ENCODE data around the gene GRIN1.
A peak's percentile ranks its signal among the peaks of the same experiment; 100 is the strongest.

The GRIN1 gene

DNA sequence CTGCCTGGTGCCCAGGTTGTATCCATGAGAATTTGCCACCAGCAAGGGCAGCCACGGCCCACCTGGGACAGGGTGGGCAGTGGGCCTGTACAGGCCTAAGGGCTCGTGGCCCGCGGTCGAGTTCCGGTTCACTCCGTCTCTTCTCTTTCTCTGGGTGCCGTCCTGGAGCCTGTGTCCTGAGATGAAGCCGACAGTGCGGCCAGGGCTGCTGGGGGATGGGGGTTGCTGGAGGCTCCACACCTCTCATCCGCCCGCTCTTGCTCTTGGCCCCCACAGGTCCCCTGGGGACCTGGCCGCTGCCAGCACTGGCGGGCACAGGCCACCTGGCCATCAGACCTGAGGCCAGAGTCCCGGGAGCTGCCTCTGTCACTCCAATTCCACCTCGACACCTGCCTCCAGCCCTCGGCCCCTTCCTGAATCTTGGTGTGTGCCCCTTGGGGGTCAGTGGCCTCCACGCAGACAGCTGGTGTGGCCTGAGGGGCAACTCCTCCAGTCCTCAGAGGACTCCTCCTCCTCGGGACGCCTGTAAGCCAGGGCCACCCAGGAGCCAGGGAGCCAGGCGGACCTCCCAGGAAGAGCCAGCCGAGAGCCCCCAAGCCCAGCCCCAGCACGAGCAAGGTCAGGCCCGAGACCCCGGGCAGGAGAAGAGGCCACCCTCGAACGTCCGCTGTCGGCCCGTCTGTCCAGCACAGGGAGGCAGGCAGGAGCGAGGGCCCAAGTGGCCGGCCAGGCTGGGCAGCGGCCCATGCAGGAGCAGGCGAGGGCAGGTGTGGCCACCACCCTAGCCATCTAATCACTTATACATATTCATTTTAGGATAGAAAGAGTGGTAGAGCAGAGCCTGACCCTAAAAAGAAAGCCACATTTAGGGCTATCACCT lies 25.7 kb downstream of the GRIN1 start:
- Histone ChIP-seq H3K4me3 (ENCODE audit: low read length) (no peak overlapping the region), H3K9me3 (ENCODE audit: low read length) (no peaks in the 10 kb centered on the region), H2AFZ (ENCODE audit: low read depth, low read length) (no peak overlapping the region), H3K4me1 (ENCODE audit: insufficient read depth, low read length) (peaks cover 38% of the 10 kb centered on the region), H3K27me3 (ENCODE audit: insufficient read depth, low read length) (peaks cover 79% of the 10 kb centered on the region), H3K36me3 (ENCODE audit: insufficient read depth, low read length) (no peaks in the 10 kb centered on the region)

- Histone ChIP-seq H3K9me3 (ENCODE audit: low read length) (no peaks in the 10 kb centered on the region), H3K36me3 (ENCODE audit: insufficient read depth, low read length) (no peaks in the 10 kb centered on the region), H3K4me3 (ENCODE audit: low read length) (no peak overlapping the region), H3K27me3 (ENCODE audit: insufficient read depth, low read length) (peaks cover 80% of the 10 kb centered on the region), H3K4me1 (ENCODE audit: insufficient read depth, low read length) (peaks cover 41% of the 10 kb centered on the region), H2AFZ (ENCODE audit: low read depth, low read length) (no peak overlapping the region)
Measured at GRCh38 chr9:137165250-137165836, 26.4 kb downstream of the GRIN1 start.

DNA sequence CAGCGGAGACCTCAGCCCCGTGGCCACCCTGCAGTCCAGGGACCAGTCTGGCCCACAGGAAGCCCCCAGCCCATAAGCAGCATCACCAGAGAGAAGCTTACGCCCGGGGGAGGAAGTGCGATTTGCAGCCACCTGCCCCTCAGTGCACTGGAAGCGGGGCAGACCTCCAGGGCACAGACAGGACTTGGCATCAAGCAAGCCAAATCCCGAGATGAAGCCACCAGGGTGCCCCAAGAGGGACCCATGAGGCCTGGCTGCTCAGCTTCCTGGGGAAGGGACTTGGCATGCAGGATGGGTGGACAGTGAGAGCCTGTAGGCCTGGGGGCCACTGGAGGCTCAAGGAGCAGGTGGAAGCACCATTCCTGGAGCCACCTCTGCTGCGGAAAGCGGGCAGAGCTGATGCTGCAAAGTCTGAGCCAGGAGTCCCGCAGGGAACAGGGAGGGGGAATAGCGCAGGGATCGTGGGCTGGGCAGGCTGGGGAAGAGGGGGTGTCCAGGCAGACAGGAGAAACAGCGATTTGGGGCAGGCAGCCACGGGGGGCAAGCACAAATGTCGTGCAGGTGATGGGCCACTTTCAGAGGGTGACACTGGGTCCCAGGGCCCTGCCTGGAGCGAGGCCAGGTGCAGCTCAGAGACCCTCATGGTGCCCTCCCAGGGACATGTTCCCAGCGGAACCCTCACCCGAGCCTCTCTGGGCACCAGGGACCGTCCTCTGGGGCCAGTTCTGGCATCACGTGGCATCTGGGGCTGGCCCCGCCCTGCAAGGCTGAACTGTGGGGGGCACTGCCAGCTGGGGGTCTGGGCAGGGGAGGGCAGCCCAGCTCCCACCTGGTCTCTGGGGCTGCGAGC lies 27.7 kb downstream of the GRIN1 start:
- H3K4me1 ChIP-seq (ENCODE audit: insufficient read depth, low read length), result peaks cover 41% of the 10 kb centered on the region
- no peaks in the 10 kb centered on the region for H3K36me3 ChIP-seq (ENCODE audit: insufficient read depth, low read length)
- H3K9me3 ChIP-seq (ENCODE audit: low read length), result no peaks in the 10 kb centered on the region
- H3K27me3 ChIP-seq (ENCODE audit: insufficient read depth, low read length), result peaks cover 84% of the 10 kb centered on the region
- H2AFZ ChIP-seq (ENCODE audit: low read depth, low read length), result no peak overlapping the region
- H3K4me3 ChIP-seq (ENCODE audit: low read length), result no peak overlapping the region

DNA sequence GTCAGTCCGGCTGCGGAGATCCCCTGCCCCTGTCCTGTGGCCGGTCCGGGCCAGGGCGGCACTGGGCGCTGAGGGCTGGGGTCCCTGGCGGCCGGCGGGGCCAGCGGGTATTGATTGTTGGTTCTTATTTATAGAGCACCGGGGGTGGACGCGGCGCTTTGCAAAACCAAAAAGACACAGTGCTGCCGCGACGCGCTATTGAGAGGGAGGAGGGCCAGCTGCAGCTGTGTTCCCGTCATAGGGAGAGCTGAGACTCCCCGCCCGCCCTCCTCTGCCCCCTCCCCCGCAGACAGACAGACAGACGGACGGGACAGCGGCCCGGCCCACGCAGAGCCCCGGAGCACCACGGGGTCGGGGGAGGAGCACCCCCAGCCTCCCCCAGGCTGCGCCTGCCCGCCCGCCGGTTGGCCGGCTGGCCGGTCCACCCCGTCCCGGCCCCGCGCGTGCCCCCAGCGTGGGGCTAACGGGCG lies 28.4 kb downstream of the GRIN1 start:
- no peaks in the 10 kb centered on the region for H3K36me3 ChIP-seq (ENCODE audit: insufficient read depth, low read length)
- peaks cover 83% of the 10 kb centered on the region for H3K27me3 ChIP-seq (ENCODE audit: insufficient read depth, low read length)
- H3K4me1 ChIP-seq (ENCODE audit: insufficient read depth, low read length), result peaks cover 41% of the 10 kb centered on the region
- no peak overlapping the region for H2AFZ ChIP-seq (ENCODE audit: low read depth, low read length)
- no peaks in the 10 kb centered on the region for H3K9me3 ChIP-seq (ENCODE audit: low read length)
- H3K4me3 ChIP-seq (ENCODE audit: low read length), result peak overlapping the region; percentile 49

GRCh38 chr9:137167747-137168572 lies 29.0 kb downstream of the GRIN1 start:
- Histone ChIP-seq H3K4me3 (ENCODE audit: low read length) (peak overlapping the region; percentile 49), H3K27me3 (ENCODE audit: insufficient read depth, low read length) (peaks cover 78% of the 10 kb centered on the region), H3K9me3 (ENCODE audit: low read length) (no peaks in the 10 kb centered on the region), H3K4me1 (ENCODE audit: insufficient read depth, low read length) (peaks cover 38% of the 10 kb centered on the region), H2AFZ (ENCODE audit: low read depth, low read length) (no peak overlapping the region), H3K36me3 (ENCODE audit: insufficient read depth, low read length) (no peaks in the 10 kb centered on the region)

DNA sequence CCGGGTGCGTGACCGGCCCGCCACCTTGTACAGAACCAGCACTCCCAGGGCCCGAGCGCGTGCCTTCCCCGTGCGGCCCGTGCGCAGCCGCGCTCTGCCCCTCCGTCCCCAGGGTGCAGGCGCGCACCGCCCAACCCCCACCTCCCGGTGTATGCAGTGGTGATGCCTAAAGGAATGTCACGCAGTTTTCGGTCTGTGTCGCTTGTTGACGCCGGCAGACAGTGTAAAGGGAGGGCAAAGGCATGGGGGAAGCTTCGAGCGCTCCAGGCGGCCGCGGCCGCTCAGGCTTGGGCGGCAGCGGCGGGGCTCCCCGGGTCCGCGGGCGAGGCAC lies 29.6 kb downstream of the GRIN1 start:
- Histone ChIP-seq H3K9me3 (ENCODE audit: low read length) (no peaks in the 10 kb centered on the region), H3K4me3 (ENCODE audit: low read length) (peak overlapping the region; percentile 49), H2AFZ (ENCODE audit: low read depth, low read length) (peak overlapping the region; percentile 24), H3K27me3 (ENCODE audit: insufficient read depth, low read length) (peaks cover 73% of the 10 kb centered on the region), H3K4me1 (ENCODE audit: insufficient read depth, low read length) (peaks cover 38% of the 10 kb centered on the region), H3K36me3 (ENCODE audit: insufficient read depth, low read length) (no peaks in the 10 kb centered on the region)

DNA sequence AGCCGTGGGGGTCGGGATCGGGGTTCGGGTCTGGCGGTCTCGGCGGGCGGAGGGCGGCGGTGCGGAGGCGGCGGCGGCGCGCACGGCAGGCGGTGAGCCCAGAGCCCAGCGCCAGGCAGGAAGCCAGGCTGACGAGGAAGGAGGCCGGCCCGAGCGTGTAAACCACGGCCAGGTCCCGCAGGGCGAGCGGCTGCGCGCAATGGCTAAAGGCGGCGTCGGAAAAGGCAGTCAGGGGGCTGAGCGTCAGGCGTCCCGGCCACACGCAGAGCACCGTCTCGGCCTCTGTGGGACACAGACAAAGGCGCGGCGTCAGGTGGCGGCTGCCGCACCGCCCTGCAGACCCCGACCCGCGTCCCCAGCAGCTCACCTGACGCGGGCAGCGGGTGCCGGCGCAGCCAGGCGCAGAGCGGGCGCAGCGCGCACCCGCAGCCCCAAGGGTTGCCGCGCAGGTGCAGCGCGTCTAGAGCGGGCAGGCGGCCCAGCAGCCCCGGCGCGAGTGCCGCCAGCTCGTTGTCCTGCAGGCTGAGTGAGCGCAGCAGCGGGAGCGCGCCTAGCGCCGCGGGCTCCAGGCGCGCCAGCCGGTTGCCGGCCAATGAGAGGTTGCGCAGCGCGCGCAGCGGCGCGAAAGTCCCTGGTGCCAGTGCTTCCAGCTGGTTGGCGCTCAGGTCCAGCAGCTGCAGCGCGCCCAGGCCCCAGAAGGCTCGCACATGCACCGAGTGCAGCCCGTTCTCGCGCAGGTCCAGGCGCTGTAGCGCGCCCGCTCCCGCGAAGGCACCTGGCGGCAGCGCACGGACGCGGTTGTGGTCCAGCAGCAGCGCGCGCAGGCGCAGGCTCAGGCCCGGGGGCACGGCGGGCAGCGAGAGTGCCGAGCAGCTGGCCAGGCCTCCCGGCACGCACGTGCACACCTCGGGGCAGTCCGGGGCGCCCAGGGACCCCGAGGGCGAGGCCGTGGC lies 30.2 kb downstream of the GRIN1 start:
- Histone ChIP-seq H3K27me3 (ENCODE audit: insufficient read depth, low read length) (peaks cover 66% of the 10 kb centered on the region), H3K9me3 (ENCODE audit: low read length) (no peaks in the 10 kb centered on the region), H3K4me3 (ENCODE audit: low read length) (peak overlapping the region; percentile 49), H3K4me1 (ENCODE audit: insufficient read depth, low read length) (peaks cover 38% of the 10 kb centered on the region), H3K36me3 (ENCODE audit: insufficient read depth, low read length) (no peaks in the 10 kb centered on the region), H2AFZ (ENCODE audit: low read depth, low read length) (peak overlapping the region; percentile 24)

DNA sequence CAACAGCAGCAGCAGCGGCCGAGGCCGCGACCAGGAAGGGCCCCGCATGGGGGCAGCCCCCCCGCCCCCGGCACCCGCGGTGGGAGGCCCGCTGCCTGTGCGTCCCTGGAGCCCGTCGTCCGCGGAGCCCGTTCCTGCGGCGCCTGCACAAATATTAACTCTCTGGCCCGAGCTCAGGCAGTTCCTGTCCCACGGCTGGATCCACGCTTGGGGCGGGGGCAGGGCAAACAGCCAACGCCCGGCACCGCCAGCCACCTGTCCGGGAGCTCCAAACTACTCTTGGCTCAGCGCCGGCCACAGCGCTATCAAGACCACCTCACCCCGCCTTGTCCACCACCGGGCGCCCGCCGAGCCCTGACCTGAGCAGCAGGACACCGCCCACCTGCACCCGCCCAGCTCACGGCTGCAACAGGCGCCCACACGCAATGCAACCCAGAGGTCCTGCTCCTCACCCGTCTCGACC lies 31.0 kb downstream of the GRIN1 start, which contains the start of gene LRRC26:
Gene LRRC26 (minus strand): TSS at position 156 of the 463 bp plus-strand sequence. CDS start 108 bp downstream, at position 48.
- Histone ChIP-seq H3K27me3 (ENCODE audit: insufficient read depth, low read length) (peaks cover 59% of the 10 kb centered on the region), H3K36me3 (ENCODE audit: insufficient read depth, low read length) (no peaks in the 10 kb centered on the region), H3K4me3 (ENCODE audit: low read length) (peak within 1 kb of the TSS; percentile 49), H2AFZ (ENCODE audit: low read depth, low read length) (peak within 1 kb of the TSS; percentile 24), H3K9me3 (ENCODE audit: low read length) (no peaks in the 10 kb centered on the region), H3K4me1 (ENCODE audit: insufficient read depth, low read length) (peaks cover 33% of the 10 kb centered on the region)

DNA sequence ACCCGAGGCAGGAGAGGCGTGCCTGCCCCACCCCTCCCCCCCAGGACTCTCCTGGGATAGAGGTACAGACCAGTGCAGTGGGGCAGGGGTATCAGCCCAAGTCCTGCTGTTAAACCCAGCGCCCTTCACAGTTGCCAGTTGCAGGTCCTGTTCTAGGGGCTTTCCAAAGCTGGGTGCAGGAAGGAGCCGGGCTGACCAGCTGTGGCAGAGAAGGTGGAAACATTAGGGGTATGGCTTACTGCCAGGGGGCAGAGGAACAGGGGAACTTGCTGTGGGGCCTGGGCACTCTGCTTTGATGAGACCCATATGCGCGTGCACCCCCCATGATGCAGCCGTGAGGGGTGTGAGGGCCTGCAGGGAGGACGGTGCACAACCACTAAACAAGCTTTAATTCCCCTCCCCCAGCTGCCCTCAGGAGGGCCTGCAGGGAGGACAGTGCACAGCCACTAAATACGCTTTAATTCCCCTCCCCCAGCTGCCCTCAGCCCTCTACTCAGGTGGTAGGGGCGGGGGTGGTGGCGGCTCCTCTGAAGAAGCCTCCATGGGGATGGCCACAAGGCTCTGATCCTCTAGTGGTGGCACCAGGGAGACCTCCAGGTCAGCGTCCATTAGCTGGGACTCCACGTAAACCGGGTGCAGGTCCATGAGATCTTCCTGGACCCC lies 31.7 kb downstream of the GRIN1 start:
- no peaks in the 10 kb centered on the region for H3K36me3 ChIP-seq (ENCODE audit: insufficient read depth, low read length)
- no peak overlapping the region for H3K4me3 ChIP-seq (ENCODE audit: low read length)
- peaks cover 52% of the 10 kb centered on the region for H3K27me3 ChIP-seq (ENCODE audit: insufficient read depth, low read length)
- peaks cover 32% of the 10 kb centered on the region for H3K4me1 ChIP-seq (ENCODE audit: insufficient read depth, low read length)
- H3K9me3 ChIP-seq (ENCODE audit: low read length), result no peaks in the 10 kb centered on the region
- H2AFZ ChIP-seq (ENCODE audit: low read depth, low read length), result no peak overlapping the region

GRCh38 chr9:137171149-137171900 lies 32.4 kb downstream of the GRIN1 start:
- Histone ChIP-seq H3K4me3 (ENCODE audit: low read length) (no peak overlapping the region), H3K4me1 (ENCODE audit: insufficient read depth, low read length) (peaks cover 31% of the 10 kb centered on the region), H2AFZ (ENCODE audit: low read depth, low read length) (no peak overlapping the region), H3K27me3 (ENCODE audit: insufficient read depth, low read length) (peaks cover 45% of the 10 kb centered on the region), H3K36me3 (ENCODE audit: insufficient read depth, low read length) (no peaks in the 10 kb centered on the region), H3K9me3 (ENCODE audit: low read length) (no peaks in the 10 kb centered on the region)

Measured in neuron (in vitro differentiated cells).